ENCODE measurements around the gene ANKS1B. TPM values are rescaled to one million over a fixed set of nuclear protein-coding genes. Genes with fewer than 3 reads are reported as not detected.
A peak's percentile ranks its signal among the peaks of the same experiment; 100 is the strongest.
"Not testable (repeated sequence)": the region's sequence is repeated elsewhere in the genome, so short reads cannot be mapped to it uniquely, and the experiment has no call there.

Gene ANKS1B
- total RNA-seq, 1 experiment from 2014 or later, result 0.10 TPM

- no peak for DNase-seq (ENCODE audit: extremely low read depth, low read depth)
Measured at GRCh38 chr12:99898645-99899044, 86.1 kb downstream of the ANKS1B start.

DNA sequence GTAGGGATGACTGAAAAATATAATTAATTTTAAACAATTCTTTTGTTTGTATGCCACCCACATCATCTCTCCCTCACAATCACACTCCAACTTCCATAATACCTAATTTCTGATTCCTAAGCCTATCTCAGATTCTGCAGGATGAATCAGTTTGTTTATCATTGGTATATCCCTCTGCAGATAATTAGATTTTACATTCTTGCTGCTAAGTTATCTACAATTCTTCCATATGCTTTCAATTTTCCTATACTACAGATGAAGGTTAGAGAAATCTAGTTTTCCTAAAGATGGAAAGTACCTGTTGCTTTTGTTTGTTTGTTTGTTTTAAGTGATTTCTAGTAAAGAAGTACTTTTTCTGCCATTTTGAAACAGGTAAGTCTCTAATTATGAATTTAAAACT, 105.3 kb downstream of the ANKS1B start:
- DNase-seq (ENCODE audit: extremely low read depth, low read depth), result no peak

GRCh38 chr12:99875081-99875480, 109.7 kb downstream of the ANKS1B start:
- no peak for DNase-seq (ENCODE audit: extremely low read depth, low read depth)

GRCh38 chr12:99870085-99870484, 114.7 kb downstream of the ANKS1B start:
- no peak for DNase-seq (ENCODE audit: extremely low read depth, low read depth)

- DNase-seq (ENCODE audit: extremely low read depth, low read depth), result no peak
Measured at GRCh38 chr12:99861731-99862130, 123.0 kb downstream of the ANKS1B start.

DNA sequence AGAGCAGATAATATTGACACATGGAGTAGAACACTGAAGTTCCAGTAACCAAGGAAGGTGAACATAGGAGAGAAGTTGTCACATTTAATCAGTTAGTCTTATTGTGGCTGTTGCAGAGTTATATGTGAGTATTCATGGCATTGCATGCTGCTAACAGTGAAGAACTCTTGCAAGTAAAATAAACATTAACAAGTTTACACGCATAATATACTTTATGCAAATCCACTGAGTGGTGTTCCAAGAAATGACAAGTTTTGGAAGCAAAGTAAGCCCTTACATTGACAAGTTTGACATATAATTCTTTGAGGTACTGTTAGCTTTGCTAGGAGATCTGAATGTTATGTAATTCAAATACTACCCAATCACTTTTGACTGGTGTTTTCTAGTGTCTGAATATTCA, 125.6 kb downstream of the ANKS1B start:
- no peak for DNase-seq (ENCODE audit: extremely low read depth, low read depth)

- DNase-seq (ENCODE audit: extremely low read depth, low read depth), result no peak
Measured at GRCh38 chr12:99852666-99853065, 132.1 kb downstream of the ANKS1B start.

GRCh38 chr12:99847936-99848335, 136.8 kb downstream of the ANKS1B start:
- no peak for DNase-seq (ENCODE audit: extremely low read depth, low read depth)

DNA sequence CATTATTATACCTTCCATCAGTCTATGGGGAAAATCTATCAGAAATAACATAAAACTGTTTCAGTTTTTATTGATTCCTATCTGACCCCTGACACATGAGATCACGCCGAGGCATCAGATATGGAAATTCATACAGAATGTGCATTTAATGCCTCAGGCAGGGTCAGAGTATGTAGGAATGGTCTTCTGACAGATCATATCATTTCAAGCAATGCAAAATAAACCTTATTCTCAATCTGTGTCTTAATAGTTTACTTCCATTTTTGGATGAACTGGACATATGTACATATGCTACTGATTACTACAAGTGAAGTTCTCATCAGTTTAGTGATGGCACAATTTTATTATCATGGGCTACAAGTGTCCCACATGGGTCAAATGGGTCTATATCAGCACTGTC, 150.0 kb downstream of the ANKS1B start:
- no peak for DNase-seq (ENCODE audit: extremely low read depth, low read depth)

GRCh38 chr12:99833397-99833796, 151.3 kb downstream of the ANKS1B start:
- no peak for DNase-seq (ENCODE audit: extremely low read depth, low read depth)

DNA sequence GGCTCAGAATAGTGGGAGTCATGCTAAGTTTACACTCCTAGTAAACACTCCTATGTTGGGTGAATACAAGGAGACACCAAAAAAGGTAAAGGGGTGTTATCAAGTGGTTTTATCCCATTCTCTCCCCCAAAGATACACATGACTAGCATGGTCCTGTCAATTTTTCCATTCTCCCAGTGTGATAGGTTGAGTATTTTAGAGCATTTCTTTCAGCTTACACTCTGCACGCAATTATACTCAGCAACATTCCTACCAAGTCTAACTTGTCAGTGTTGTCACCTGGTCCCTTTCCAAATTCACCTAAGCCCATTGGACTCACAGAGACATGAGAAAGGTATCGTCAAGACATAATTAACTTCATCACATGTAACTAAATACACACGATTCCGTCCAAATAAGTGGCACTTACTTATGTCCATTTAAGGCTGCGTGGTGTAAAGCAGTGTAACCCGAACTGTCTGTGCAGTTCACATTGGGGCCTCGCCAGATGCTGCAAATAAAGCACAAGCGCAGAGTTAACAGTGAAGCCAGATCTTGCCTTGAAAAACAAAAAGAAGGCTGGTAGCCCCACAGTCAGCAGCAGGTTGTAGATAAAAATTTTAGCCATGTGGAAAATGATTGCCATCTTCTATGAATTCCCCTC, 159.7 kb downstream of the ANKS1B start:
- no peak for DNase-seq (ENCODE audit: extremely low read depth, low read depth)

GRCh38 chr12:99822273-99822672, 162.5 kb downstream of the ANKS1B start:
- no peak for DNase-seq (ENCODE audit: extremely low read depth, low read depth)

GRCh38 chr12:99810718-99811593, 173.8 kb downstream of the ANKS1B start:
- peak; percentile 11 for DNase-seq (ENCODE audit: extremely low read depth, low read depth)

GRCh38 chr12:99809909-99810308, 174.8 kb downstream of the ANKS1B start:
- DNase-seq (ENCODE audit: extremely low read depth, low read depth), result no peak

DNA sequence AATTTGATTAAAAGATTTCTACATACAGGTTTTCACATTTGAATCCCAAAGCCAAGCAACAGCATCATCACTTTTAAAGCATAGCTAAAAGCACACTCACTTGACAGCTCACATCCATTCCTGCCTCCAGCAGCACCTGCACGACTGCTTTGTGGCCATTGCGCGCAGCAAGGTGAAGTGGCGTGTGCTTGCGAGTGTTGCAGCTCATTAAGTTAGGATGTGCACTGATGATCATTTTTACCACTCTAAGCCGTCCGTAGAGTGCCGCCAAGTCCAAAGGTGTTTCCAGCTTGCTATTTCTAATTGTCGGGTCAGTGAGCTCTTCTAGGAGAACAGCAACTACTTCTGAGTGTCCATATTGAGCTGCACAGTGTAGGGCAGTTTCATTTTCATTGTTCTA, 178.4 kb downstream of the ANKS1B start:
- DNase-seq (ENCODE audit: extremely low read depth, low read depth), result no peak

DNA sequence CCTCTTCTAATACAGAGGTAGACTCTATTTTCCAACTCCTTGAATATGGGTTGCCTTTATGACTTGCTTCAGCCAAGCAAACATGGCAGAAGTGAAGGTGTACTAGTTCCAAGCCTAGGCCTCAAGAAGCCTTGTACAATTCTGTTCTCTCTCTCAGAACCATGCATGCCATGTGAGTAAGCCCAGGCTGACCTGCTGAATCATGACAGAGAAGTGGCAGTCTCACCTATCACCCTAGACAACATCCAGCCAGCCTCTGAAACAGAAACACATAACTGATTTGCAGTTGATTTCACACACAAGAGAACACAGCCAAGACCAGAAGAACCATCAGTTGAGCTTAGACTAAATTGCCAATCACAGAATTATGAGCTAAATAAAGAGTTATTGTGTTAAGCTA, 180.0 kb downstream of the ANKS1B start:
- no peak for DNase-seq (ENCODE audit: extremely low read depth, low read depth)

DNA sequence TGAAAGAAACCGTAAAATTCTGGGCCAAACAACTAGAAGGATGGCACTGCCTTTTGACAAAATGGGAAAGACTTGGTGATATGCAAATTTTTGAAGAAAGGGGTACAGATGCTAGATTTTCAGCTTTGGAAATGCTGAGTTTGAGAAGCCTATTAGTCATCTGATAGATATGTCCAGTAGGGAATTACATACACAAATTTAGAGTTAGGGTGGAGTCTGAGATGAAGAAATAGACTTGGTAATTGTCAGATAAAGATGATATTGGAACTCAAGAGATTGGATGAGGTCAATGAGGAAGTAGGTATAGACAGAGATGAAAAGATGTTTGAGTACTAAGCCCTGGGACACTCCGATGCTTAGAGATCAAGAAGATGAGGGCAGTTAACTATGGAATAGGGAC, 184.1 kb downstream of the ANKS1B start:
- no peak for DNase-seq (ENCODE audit: extremely low read depth, low read depth)

- DNase-seq (ENCODE audit: extremely low read depth, low read depth), result not testable (repeated sequence)
Measured at GRCh38 chr12:99797931-99798330, 186.8 kb downstream of the ANKS1B start.

DNA sequence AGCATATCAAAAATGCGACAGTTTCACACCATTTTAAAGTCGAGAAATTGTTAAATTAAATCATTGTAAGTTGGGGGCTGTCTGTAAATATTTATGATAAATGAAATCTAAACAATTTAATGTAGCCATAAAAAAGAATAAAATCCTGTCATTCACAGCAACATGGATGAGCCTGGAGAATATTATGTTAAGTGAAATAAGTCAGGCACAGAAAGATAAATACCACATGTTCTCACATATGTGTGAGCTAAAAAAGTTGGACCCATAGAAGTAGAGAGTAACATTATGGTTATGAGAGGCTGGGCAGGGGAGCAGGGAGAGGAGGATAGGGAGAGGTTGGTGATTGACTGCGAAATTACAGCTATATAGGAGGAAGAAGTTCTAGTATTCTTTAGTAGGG, 201.3 kb downstream of the ANKS1B start:
- no peak for DNase-seq (ENCODE audit: extremely low read depth, low read depth)

DNA sequence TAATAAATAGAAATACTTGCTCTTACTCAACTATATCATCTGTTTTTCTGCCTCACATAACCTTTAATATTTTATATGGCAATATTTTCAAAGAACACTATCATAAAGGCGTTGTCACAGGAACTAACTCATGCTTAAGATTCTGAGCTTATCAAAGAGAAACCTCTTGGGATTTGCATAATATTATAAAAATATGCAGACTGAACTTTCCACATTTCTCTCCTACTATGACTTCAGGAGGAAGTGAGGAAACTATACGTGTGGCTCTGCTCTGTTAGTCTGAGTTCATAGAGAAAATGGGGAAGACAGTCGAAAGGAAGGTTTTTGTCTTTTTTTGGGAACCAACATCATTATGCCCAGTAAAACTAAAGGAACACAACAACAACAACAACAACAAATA, 212.5 kb downstream of the ANKS1B start:
- DNase-seq (ENCODE audit: extremely low read depth, low read depth), result no peak

GRCh38 chr12:99771659-99772058, 213.1 kb downstream of the ANKS1B start:
- no peak for DNase-seq (ENCODE audit: extremely low read depth, low read depth)

DNA sequence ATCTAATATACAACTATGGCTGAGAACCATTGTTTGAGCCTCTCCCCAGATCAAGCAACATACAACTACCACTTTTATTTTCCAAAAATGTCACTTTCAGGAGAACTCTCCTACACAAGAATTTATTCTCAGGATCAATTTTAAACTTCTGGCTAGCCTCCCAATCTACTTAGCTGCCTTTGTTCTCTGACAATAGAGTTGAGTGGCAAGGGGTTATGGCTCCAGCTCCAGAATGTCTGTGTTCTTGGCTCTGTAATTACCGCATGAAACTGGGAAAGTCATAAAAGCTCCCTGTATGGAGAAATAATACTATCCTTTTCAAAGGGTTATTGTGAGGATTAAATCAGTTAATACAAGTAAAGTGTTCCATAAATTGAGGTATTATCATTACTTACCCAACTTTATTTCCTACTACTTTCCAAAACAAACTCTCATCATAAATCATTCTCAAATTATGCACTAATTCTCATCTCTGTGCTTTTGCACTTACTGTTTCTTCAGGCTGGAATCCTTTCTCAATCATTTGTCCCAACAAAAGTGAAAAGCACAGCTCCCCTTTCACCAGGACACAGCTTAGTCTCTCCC, 215.2 kb downstream of the ANKS1B start:
- no peak for DNase-seq (ENCODE audit: extremely low read depth, low read depth)
